ENCODE measurements around the gene TCF3. TPM values are rescaled to one million over a fixed set of nuclear protein-coding genes. Genes with fewer than 3 reads are reported as not detected.

TCF3 gene
- total and polyA plus RNA-seq, 2 donors = 76.0 to 81.2 TPM

- Histone ChIP-seq H3K36me3 (ENCODE audit: control insufficient read depth in 2 of 2, insufficient read depth in 2 of 2, low read length in 1 of 2) (peaks cover 7 to 23% of the 10 kb centered on the region in 2 donors), H3K27me3 (ENCODE audit: control insufficient read depth in 2 of 2, insufficient read depth in 1 of 2, low read length in 1 of 2) (no peaks in the 10 kb centered on the region), H3K27ac (ENCODE audit: low read depth in 1 of 2, low read length in 1 of 2) (peak overlapping the region in 1 of 2 donors; percentile 64), H3K4me1 (ENCODE audit: control insufficient read depth in 2 of 2, insufficient read depth in 2 of 2, low read length in 2 of 2) (peaks cover 14 to 27% of the 10 kb centered on the region in 2 donors), H3K4me3 (ENCODE audit: low read length in 2 of 2) (peak overlapping the region; percentile 91 to 93), H3K9me3 (ENCODE audit: control insufficient read depth in 2 of 2, insufficient read depth in 1 of 2, low read length in 1 of 2) (no peaks in the 10 kb centered on the region)
- WGBS = 18% methylated on average over 10 of the region's 10 CpGs
- peak in 2 of 9 donors; percentile 26 to 53 for DNase-seq (ENCODE audit: low read depth in 6 of 9, low spot score in 9 of 9)
Measured at GRCh38 chr19:1590641-1591397, 61.6 kb downstream of the TCF3 start.

- WGBS = 93% methylated on average over 9 of the region's 9 CpGs
- H3K36me3 ChIP-seq (ENCODE audit: control insufficient read depth in 2 of 2, insufficient read depth in 2 of 2, low read length in 1 of 2) = peaks cover 31 to 43% of the 10 kb centered on the region in 2 donors
- H3K4me1 ChIP-seq (ENCODE audit: control insufficient read depth in 2 of 2, insufficient read depth in 2 of 2, low read length in 2 of 2) = peaks cover 14 to 19% of the 10 kb centered on the region in 2 donors
- H3K9me3 ChIP-seq (ENCODE audit: control insufficient read depth in 2 of 2, insufficient read depth in 1 of 2, low read length in 1 of 2) = no peaks in the 10 kb centered on the region
- no peak for DNase-seq (ENCODE audit: low read depth in 6 of 9, low spot score in 9 of 9)
- H3K27me3 ChIP-seq (ENCODE audit: control insufficient read depth in 2 of 2, insufficient read depth in 1 of 2, low read length in 1 of 2) = no peaks in the 10 kb centered on the region
- no peak overlapping the region for H3K27ac ChIP-seq (ENCODE audit: low read depth in 1 of 2, low read length in 1 of 2)
- H3K4me3 ChIP-seq (ENCODE audit: low read length in 2 of 2) = no peak overlapping the region
Measured at GRCh38 chr19:1587872-1588271, 64.5 kb downstream of the TCF3 start.

- Histone ChIP-seq H3K9me3 (ENCODE audit: control insufficient read depth in 2 of 2, insufficient read depth in 1 of 2, low read length in 1 of 2) (no peaks in the 10 kb centered on the region), H3K4me1 (ENCODE audit: control insufficient read depth in 2 of 2, insufficient read depth in 2 of 2, low read length in 2 of 2) (peaks cover 0 to 4% of the 10 kb centered on the region in 2 donors), H3K36me3 (ENCODE audit: control insufficient read depth in 2 of 2, insufficient read depth in 2 of 2, low read length in 1 of 2) (peaks cover 58 to 65% of the 10 kb centered on the region in 2 donors), H3K27ac (ENCODE audit: low read depth in 1 of 2, low read length in 1 of 2) (no peak overlapping the region), H3K27me3 (ENCODE audit: control insufficient read depth in 2 of 2, insufficient read depth in 1 of 2, low read length in 1 of 2) (no peaks in the 10 kb centered on the region), H3K4me3 (ENCODE audit: low read length in 2 of 2) (no peak overlapping the region)
- 98% methylated on average over 13 of the region's 13 CpGs for WGBS
- no peak for DNase-seq (ENCODE audit: low read depth in 6 of 9, low spot score in 9 of 9)
Measured at GRCh38 chr19:1585243-1585580, 67.2 kb downstream of the TCF3 start.

- peaks cover 0 to 3% of the 10 kb centered on the region in 2 donors for H3K4me1 ChIP-seq (ENCODE audit: control insufficient read depth in 2 of 2, insufficient read depth in 2 of 2, low read length in 2 of 2)
- WGBS = 98% methylated on average over 87 of the region's 87 CpGs
- H3K27ac ChIP-seq (ENCODE audit: low read depth in 1 of 2, low read length in 1 of 2) = no peak overlapping the region
- H3K9me3 ChIP-seq (ENCODE audit: control insufficient read depth in 2 of 2, insufficient read depth in 1 of 2, low read length in 1 of 2) = no peaks in the 10 kb centered on the region
- no peak overlapping the region for H3K4me3 ChIP-seq (ENCODE audit: low read length in 2 of 2)
- H3K36me3 ChIP-seq (ENCODE audit: control insufficient read depth in 2 of 2, insufficient read depth in 2 of 2, low read length in 1 of 2) = peaks cover 63 to 67% of the 10 kb centered on the region in 2 donors
- no peaks in the 10 kb centered on the region for H3K27me3 ChIP-seq (ENCODE audit: control insufficient read depth in 2 of 2, insufficient read depth in 1 of 2, low read length in 1 of 2)
- DNase-seq (ENCODE audit: low read depth in 6 of 9, low spot score in 9 of 9) = no peak
Measured at GRCh38 chr19:1584500-1585242, 67.7 kb downstream of the TCF3 start.

- H3K36me3 ChIP-seq (ENCODE audit: control insufficient read depth in 2 of 2, insufficient read depth in 2 of 2, low read length in 1 of 2) = peaks cover 81 to 85% of the 10 kb centered on the region in 2 donors
Measured at GRCh38 chr19:1582201-1582600, 70.2 kb downstream of the TCF3 start.

GRCh38 chr19:1580957-1581356, 71.5 kb downstream of the TCF3 start:
- H3K36me3 ChIP-seq (ENCODE audit: control insufficient read depth in 2 of 2, insufficient read depth in 2 of 2, low read length in 1 of 2) = peaks cover 90 to 93% of the 10 kb centered on the region in 2 donors
- WGBS = 97% methylated on average over 22 of the region's 22 CpGs
- no peak overlapping the region for H3K4me3 ChIP-seq (ENCODE audit: low read length in 2 of 2)
- peaks cover 0 to 1% of the 10 kb centered on the region in 2 donors for H3K9me3 ChIP-seq (ENCODE audit: control insufficient read depth in 2 of 2, insufficient read depth in 1 of 2, low read length in 1 of 2)
- H3K27me3 ChIP-seq (ENCODE audit: control insufficient read depth in 2 of 2, insufficient read depth in 1 of 2, low read length in 1 of 2) = no peaks in the 10 kb centered on the region
- no peak overlapping the region for H3K27ac ChIP-seq (ENCODE audit: low read depth in 1 of 2, low read length in 1 of 2)
- no peak for DNase-seq (ENCODE audit: low read depth in 6 of 9, low spot score in 9 of 9)
- no peaks in the 10 kb centered on the region for H3K4me1 ChIP-seq (ENCODE audit: control insufficient read depth in 2 of 2, insufficient read depth in 2 of 2, low read length in 2 of 2)

More at GRCh38 chr19:1582201-1582600, 70.2 kb downstream of the TCF3 start:
- Histone ChIP-seq H3K9me3 (ENCODE audit: control insufficient read depth in 2 of 2, insufficient read depth in 1 of 2, low read length in 1 of 2) (peaks cover 0 to 1% of the 10 kb centered on the region in 2 donors), H3K4me3 (ENCODE audit: low read length in 2 of 2) (no peak overlapping the region), H3K27me3 (ENCODE audit: control insufficient read depth in 2 of 2, insufficient read depth in 1 of 2, low read length in 1 of 2) (no peaks in the 10 kb centered on the region), H3K4me1 (ENCODE audit: control insufficient read depth in 2 of 2, insufficient read depth in 2 of 2, low read length in 2 of 2) (no peaks in the 10 kb centered on the region), H3K27ac (ENCODE audit: low read depth in 1 of 2, low read length in 1 of 2) (no peak overlapping the region)
- 98% methylated on average over 9 of the region's 9 CpGs for WGBS
- no peak for DNase-seq (ENCODE audit: low read depth in 6 of 9, low spot score in 9 of 9)

DNA sequence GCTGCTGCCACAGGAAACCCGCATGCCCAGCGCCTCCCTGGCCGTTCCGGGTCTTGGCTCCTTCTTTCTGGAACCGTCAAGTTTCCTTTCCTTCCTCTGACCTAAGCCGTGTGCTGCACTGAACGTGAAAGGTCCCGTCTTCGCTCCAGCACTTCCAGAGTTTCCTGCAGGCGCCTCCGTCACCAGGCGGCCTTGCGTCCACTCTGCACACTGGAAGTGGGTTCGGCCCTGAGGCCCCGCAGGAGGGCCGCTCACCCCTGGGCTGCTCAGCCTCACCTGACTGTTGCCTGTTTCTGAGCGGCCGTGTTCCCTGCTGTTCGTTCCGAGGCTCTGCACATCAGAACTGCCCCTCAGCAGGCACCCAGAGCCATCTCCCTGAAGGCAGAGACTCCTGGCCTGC, 72.0 kb downstream of the TCF3 start:
- H3K27ac ChIP-seq (ENCODE audit: low read depth in 1 of 2, low read length in 1 of 2) = no peak overlapping the region
- no peaks in the 10 kb centered on the region for H3K27me3 ChIP-seq (ENCODE audit: control insufficient read depth in 2 of 2, insufficient read depth in 1 of 2, low read length in 1 of 2)
- no peak overlapping the region for H3K4me3 ChIP-seq (ENCODE audit: low read length in 2 of 2)
- peaks cover 0 to 1% of the 10 kb centered on the region in 2 donors for H3K9me3 ChIP-seq (ENCODE audit: control insufficient read depth in 2 of 2, insufficient read depth in 1 of 2, low read length in 1 of 2)
- no peaks in the 10 kb centered on the region for H3K4me1 ChIP-seq (ENCODE audit: control insufficient read depth in 2 of 2, insufficient read depth in 2 of 2, low read length in 2 of 2)
- WGBS = 97% methylated on average over 20 of the region's 20 CpGs
- peaks cover 84 to 92% of the 10 kb centered on the region in 2 donors for H3K36me3 ChIP-seq (ENCODE audit: control insufficient read depth in 2 of 2, insufficient read depth in 2 of 2, low read length in 1 of 2)
- DNase-seq (ENCODE audit: low read depth in 6 of 9, low spot score in 9 of 9) = no peak

GRCh38 chr19:1579222-1579621, 73.2 kb downstream of the TCF3 start:
- Histone ChIP-seq H3K27me3 (ENCODE audit: control insufficient read depth in 2 of 2, insufficient read depth in 1 of 2, low read length in 1 of 2) (no peaks in the 10 kb centered on the region), H3K9me3 (ENCODE audit: control insufficient read depth in 2 of 2, insufficient read depth in 1 of 2, low read length in 1 of 2) (peaks cover 0 to 1% of the 10 kb centered on the region in 2 donors), H3K27ac (ENCODE audit: low read depth in 1 of 2, low read length in 1 of 2) (no peak overlapping the region), H3K4me1 (ENCODE audit: control insufficient read depth in 2 of 2, insufficient read depth in 2 of 2, low read length in 2 of 2) (no peaks in the 10 kb centered on the region), H3K36me3 (ENCODE audit: control insufficient read depth in 2 of 2, insufficient read depth in 2 of 2, low read length in 1 of 2) (peaks cover 76 to 83% of the 10 kb centered on the region in 2 donors), H3K4me3 (ENCODE audit: low read length in 2 of 2) (no peak overlapping the region)
- 97% methylated on average over 20 of the region's 20 CpGs for WGBS
- no peak for DNase-seq (ENCODE audit: low read depth in 6 of 9, low spot score in 9 of 9)

DNA sequence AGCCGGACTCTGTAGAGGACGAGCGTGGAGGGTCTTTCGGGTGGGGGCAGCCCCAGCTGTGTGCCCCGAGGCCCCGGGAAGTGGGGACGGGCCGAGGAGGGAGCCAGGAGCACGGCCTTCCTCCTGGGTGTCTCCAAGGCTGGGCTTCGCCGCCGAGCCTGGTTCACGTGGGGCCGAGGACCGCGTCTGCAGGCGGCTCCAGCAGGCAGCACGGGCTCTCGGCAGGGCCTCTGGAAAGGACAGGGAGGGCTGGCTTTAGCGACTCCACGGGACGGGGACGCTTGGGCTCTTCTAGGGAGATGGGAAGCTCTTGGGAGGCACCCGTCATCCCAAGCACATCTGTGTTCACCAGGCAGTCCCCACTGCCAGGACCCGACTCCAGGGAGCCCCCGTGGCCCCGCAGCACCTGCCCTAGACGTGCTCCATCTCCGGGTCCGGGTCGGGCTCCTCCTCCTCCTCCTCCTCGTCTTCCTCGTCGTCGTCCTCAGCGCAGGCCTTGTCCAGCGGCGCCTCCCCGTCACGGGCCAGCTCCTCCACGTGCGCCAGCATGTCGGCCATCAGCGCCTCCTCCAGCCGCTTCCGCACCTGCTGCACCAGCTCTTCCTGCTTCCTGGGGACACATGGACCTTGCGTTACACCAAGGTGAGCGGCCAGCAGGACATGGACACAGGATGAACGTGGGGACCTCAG, 74.3 kb downstream of the TCF3 start:
- Histone ChIP-seq H3K36me3 (ENCODE audit: control insufficient read depth in 2 of 2, insufficient read depth in 2 of 2, low read length in 1 of 2) (peaks cover 66 to 72% of the 10 kb centered on the region in 2 donors), H3K4me1 (ENCODE audit: control insufficient read depth in 2 of 2, insufficient read depth in 2 of 2, low read length in 2 of 2) (no peaks in the 10 kb centered on the region), H3K27ac (ENCODE audit: low read depth in 1 of 2, low read length in 1 of 2) (no peak overlapping the region), H3K27me3 (ENCODE audit: control insufficient read depth in 2 of 2, insufficient read depth in 1 of 2, low read length in 1 of 2) (no peaks in the 10 kb centered on the region), H3K9me3 (ENCODE audit: control insufficient read depth in 2 of 2, insufficient read depth in 1 of 2, low read length in 1 of 2) (peaks cover 0 to 1% of the 10 kb centered on the region in 2 donors), H3K4me3 (ENCODE audit: low read length in 2 of 2) (no peak overlapping the region)
- DNase-seq (ENCODE audit: low read depth in 6 of 9, low spot score in 9 of 9) = no peak
- 97% methylated on average over 49 of the region's 49 CpGs for WGBS

Measured in thymus (tissue), 11 donors.